ENCODE results near the gene PLPPR5. TPM values are rescaled to one million over a fixed set of nuclear protein-coding genes. Genes with fewer than 3 reads are reported as not detected.
"Not testable (repeated sequence)": the region's sequence is repeated elsewhere in the genome, so short reads cannot be mapped to it uniquely, and the experiment has no call there.

Gene PLPPR5
- total RNA-seq, 5 donors from 2014 or later (not counting 1 experiment from before 2014, with no cell fraction given) = not detected

- Histone ChIP-seq H3K36me3 (ENCODE audit: control insufficient read depth in 2 of 2, extremely low read depth in 1 of 2, insufficient read depth in 1 of 2, low read length in 1 of 2) (no peaks in the 10 kb centered on the region), H3K4me3 (ENCODE audit: control insufficient read depth in 1 of 2, extremely low read depth in 1 of 2, low read length in 1 of 2) (no peak overlapping the region), H3K27me3 (replicated peaks in 1 of 2; ENCODE audit: control insufficient read depth in 2 of 2, extremely low read depth in 1 of 2, insufficient read depth in 2 of 2, low read length in 1 of 2) (no peaks in the 10 kb centered on the region), H3K9me3 (no peaks in the 10 kb centered on the region), H3K4me1 (ENCODE audit: control insufficient read depth in 1 of 2, extremely low read depth in 1 of 2, insufficient read depth in 2 of 2, low read length in 2 of 2) (peaks cover 0 to 3% of the 10 kb centered on the region in 2 experiments), H3K27ac (ENCODE audit: low read length) (no peak overlapping the region)
- ATAC-seq (replicated peaks in 1 of 4) (no peak), DNase-seq (no peak)
- no peaks in the 10 kb centered on the region for H3K27me3 Mint-ChIP-seq
- peaks cover 0 to 9% (median 0%) of the 10 kb centered on the region in 3 donors for H3K9me3 Mint-ChIP-seq
- H3K4me1 Mint-ChIP-seq = peaks cover 10 to 21% (median 19%) of the 10 kb centered on the region in 3 donors
- H3K27ac Mint-ChIP-seq = no peak overlapping the region
- peaks cover 6% of the 10 kb centered on the region for H3K36me3 Mint-ChIP-seq
- POLR2A ChIA-PET = no interaction called here
- CTCF ChIA-PET = no interaction called here
- H3K4me3 Mint-ChIP-seq = no peak overlapping the region
Observed at GRCh38 chr1:98888869-98889268, 115.8 kb downstream of the PLPPR5 start.

- ChIA-PET POLR2A (no interaction called here), CTCF (interaction anchor here in 1 of 2 donors (0.6 kb wide), 1 partner anchor 46 kb away, joined by 4 read pairs; no protein-coding TSS in a partner anchor)
- ATAC-seq (replicated peaks in 1 of 4) = no peak
- Mint-ChIP-seq H3K4me3 (no peak overlapping the region), H3K36me3 (peaks cover 6% of the 10 kb centered on the region), H3K27ac (no peak overlapping the region), H3K27me3 (no peaks in the 10 kb centered on the region), H3K4me1 (peaks cover 10 to 21% (median 19%) of the 10 kb centered on the region in 3 donors), H3K9me3 (peaks cover 0 to 9% (median 0%) of the 10 kb centered on the region in 3 donors)
- peaks cover 0 to 3% of the 10 kb centered on the region in 2 experiments for H3K4me1 ChIP-seq (ENCODE audit: control insufficient read depth in 1 of 2, extremely low read depth in 1 of 2, insufficient read depth in 2 of 2, low read length in 2 of 2)
- H3K36me3 ChIP-seq (ENCODE audit: control insufficient read depth in 2 of 2, extremely low read depth in 1 of 2, insufficient read depth in 1 of 2, low read length in 1 of 2) = no peaks in the 10 kb centered on the region
- no peaks in the 10 kb centered on the region for H3K27me3 ChIP-seq (replicated peaks in 1 of 2; ENCODE audit: control insufficient read depth in 2 of 2, extremely low read depth in 1 of 2, insufficient read depth in 2 of 2, low read length in 1 of 2)
- no CpG with 5 or more reads among the region's 1 CpG for WGBS (ENCODE audit: insufficient coverage)
- no peaks in the 10 kb centered on the region for H3K9me3 ChIP-seq
- no peak overlapping the region for H3K4me3 ChIP-seq (ENCODE audit: control insufficient read depth in 1 of 2, extremely low read depth in 1 of 2, low read length in 1 of 2)
- H3K27ac ChIP-seq (ENCODE audit: low read length) = no peak overlapping the region
- no peak for DNase-seq
Observed at GRCh38 chr1:98887507-98887906, 117.2 kb downstream of the PLPPR5 start.

- peaks cover 0 to 15% (median 5%) of the 10 kb centered on the region in 3 donors for H3K9me3 Mint-ChIP-seq
- Histone ChIP-seq H3K36me3 (ENCODE audit: control insufficient read depth in 2 of 2, extremely low read depth in 1 of 2, insufficient read depth in 1 of 2, low read length in 1 of 2) (no peaks in the 10 kb centered on the region), H3K27ac (ENCODE audit: low read length) (no peak overlapping the region), H3K9me3 (no peaks in the 10 kb centered on the region), H3K4me1 (ENCODE audit: control insufficient read depth in 1 of 2, extremely low read depth in 1 of 2, insufficient read depth in 2 of 2, low read length in 2 of 2) (peaks cover 0 to 2% of the 10 kb centered on the region in 2 experiments), H3K4me3 (ENCODE audit: control insufficient read depth in 1 of 2, extremely low read depth in 1 of 2, low read length in 1 of 2) (no peak overlapping the region), H3K27me3 (replicated peaks in 1 of 2; ENCODE audit: control insufficient read depth in 2 of 2, extremely low read depth in 1 of 2, insufficient read depth in 2 of 2, low read length in 1 of 2) (peaks cover 0 to 3% of the 10 kb centered on the region in 2 experiments)
- no peaks in the 10 kb centered on the region for H3K27me3 Mint-ChIP-seq
- POLR2A ChIA-PET = no interaction called here
- H3K36me3 Mint-ChIP-seq = peaks cover 10% of the 10 kb centered on the region
- H3K4me3 Mint-ChIP-seq = no peak overlapping the region
- CTCF ChIA-PET = no interaction called here
- peaks cover 4 to 9% (median 7%) of the 10 kb centered on the region in 3 donors for H3K4me1 Mint-ChIP-seq
- no peak overlapping the region for H3K27ac Mint-ChIP-seq
- DNase-seq (no peak), ATAC-seq (replicated peaks in 1 of 4) (no peak)
Observed at GRCh38 chr1:98884864-98885263, 119.8 kb downstream of the PLPPR5 start.

GRCh38 chr1:98881901-98882300, 122.8 kb downstream of the PLPPR5 start:
- Histone ChIP-seq H3K27ac (ENCODE audit: low read length) (no peak overlapping the region), H3K36me3 (ENCODE audit: control insufficient read depth in 2 of 2, extremely low read depth in 1 of 2, insufficient read depth in 1 of 2, low read length in 1 of 2) (no peaks in the 10 kb centered on the region), H3K4me1 (ENCODE audit: control insufficient read depth in 1 of 2, extremely low read depth in 1 of 2, insufficient read depth in 2 of 2, low read length in 2 of 2) (no peaks in the 10 kb centered on the region), H3K9me3 (no peaks in the 10 kb centered on the region), H3K4me3 (ENCODE audit: control insufficient read depth in 1 of 2, extremely low read depth in 1 of 2, low read length in 1 of 2) (no peak overlapping the region), H3K27me3 (replicated peaks in 1 of 2; ENCODE audit: control insufficient read depth in 2 of 2, extremely low read depth in 1 of 2, insufficient read depth in 2 of 2, low read length in 1 of 2) (peaks cover 0 to 3% of the 10 kb centered on the region in 2 experiments)
- peaks cover 0 to under 1% (median 0%) of the 10 kb centered on the region in 3 donors for H3K4me1 Mint-ChIP-seq
- peaks cover 21% of the 10 kb centered on the region for H3K36me3 Mint-ChIP-seq
- DNase-seq (no peak), ATAC-seq (replicated peaks in 1 of 4) (no peak)
- ChIA-PET POLR2A (no interaction called here), CTCF (no interaction called here)
- H3K27me3 Mint-ChIP-seq = no peaks in the 10 kb centered on the region
- H3K4me3 Mint-ChIP-seq = no peak overlapping the region
- peaks cover 0 to 33% (median 24%) of the 10 kb centered on the region in 3 donors for H3K9me3 Mint-ChIP-seq
- H3K27ac Mint-ChIP-seq = no peak overlapping the region
- 87% methylated on average over 3 of the region's 4 CpGs for WGBS (ENCODE audit: insufficient coverage)

GRCh38 chr1:98881234-98881633, 123.4 kb downstream of the PLPPR5 start:
- DNase-seq; H3K27ac ChIP-seq (ENCODE audit: low read length); ATAC-seq (replicated peaks in 1 of 4); H3K9me3 ChIP-seq; H3K36me3 ChIP-seq (ENCODE audit: control insufficient read depth in 2 of 2, extremely low read depth in 1 of 2, insufficient read depth in 1 of 2, low read length in 1 of 2); H3K4me3 Mint-ChIP-seq; POLR2A ChIA-PET; H3K4me3 ChIP-seq (ENCODE audit: control insufficient read depth in 1 of 2, extremely low read depth in 1 of 2, low read length in 1 of 2); CTCF ChIA-PET; H3K27ac Mint-ChIP-seq; H3K27me3 ChIP-seq (replicated peaks in 1 of 2; ENCODE audit: control insufficient read depth in 2 of 2, extremely low read depth in 1 of 2, insufficient read depth in 2 of 2, low read length in 1 of 2); H3K4me1 Mint-ChIP-seq; H3K27me3 Mint-ChIP-seq; H3K4me1 ChIP-seq (ENCODE audit: control insufficient read depth in 1 of 2, extremely low read depth in 1 of 2, insufficient read depth in 2 of 2, low read length in 2 of 2): not testable (repeated sequence)
- 87% methylated on average over 11 of the region's 11 CpGs for WGBS (ENCODE audit: insufficient coverage)
- Mint-ChIP-seq H3K9me3 (peaks cover 0 to 37% (median 24%) of the 10 kb centered on the region in 3 donors), H3K36me3 (peaks cover 21% of the 10 kb centered on the region)

GRCh38 chr1:98874828-98875227, 129.8 kb downstream of the PLPPR5 start:
- no peaks in the 10 kb centered on the region for H3K36me3 ChIP-seq (ENCODE audit: control insufficient read depth in 2 of 2, extremely low read depth in 1 of 2, insufficient read depth in 1 of 2, low read length in 1 of 2)
- peaks cover 26 to 63% (median 33%) of the 10 kb centered on the region in 3 donors for H3K9me3 Mint-ChIP-seq
- H3K4me3 Mint-ChIP-seq = no peak overlapping the region
- ATAC-seq (replicated peaks in 1 of 4) (no peak), DNase-seq (no peak)
- H3K4me3 ChIP-seq (ENCODE audit: control insufficient read depth in 1 of 2, extremely low read depth in 1 of 2, low read length in 1 of 2) = no peak overlapping the region
- POLR2A ChIA-PET = no interaction called here
- no peaks in the 10 kb centered on the region for H3K27me3 Mint-ChIP-seq
- peaks cover 33% of the 10 kb centered on the region for H3K36me3 Mint-ChIP-seq
- no peak overlapping the region for H3K27ac Mint-ChIP-seq
- peaks cover 33 to 36% (median 35%) of the 10 kb centered on the region in 3 donors for H3K4me1 Mint-ChIP-seq
- H3K27me3 ChIP-seq (replicated peaks in 1 of 2; ENCODE audit: control insufficient read depth in 2 of 2, extremely low read depth in 1 of 2, insufficient read depth in 2 of 2, low read length in 1 of 2) = no peaks in the 10 kb centered on the region
- H3K9me3 ChIP-seq = peaks cover 5% of the 10 kb centered on the region
- no CpG with 5 or more reads among the region's 2 CpGs for WGBS (ENCODE audit: insufficient coverage)
- H3K27ac ChIP-seq (ENCODE audit: low read length) = no peak overlapping the region
- CTCF ChIA-PET = no interaction called here
- peaks cover 18 to 19% of the 10 kb centered on the region in 2 experiments for H3K4me1 ChIP-seq (ENCODE audit: control insufficient read depth in 1 of 2, extremely low read depth in 1 of 2, insufficient read depth in 2 of 2, low read length in 2 of 2)
